ENCODE data around the gene AKR1B15. TPM values are rescaled to one million over a fixed set of nuclear protein-coding genes. Genes with fewer than 3 reads are reported as not detected.
"Not testable (repeated sequence)": the region's sequence is repeated elsewhere in the genome, so short reads cannot be mapped to it uniquely, and the experiment has no call there.

The AKR1B15 gene
- total RNA-seq, 3 donors from 2014 or later = 0.33 to 5.6 (median 3.5) TPM

- Histone ChIP-seq H3K4me3 (no peak overlapping the region), H3K4me1 (no peaks in the 10 kb centered on the region), H3K36me3 (no peaks in the 10 kb centered on the region), H3K9me3 (no peaks in the 10 kb centered on the region), H3K27ac (no peak overlapping the region), H3K27me3 (no peaks in the 10 kb centered on the region)
- no peak for DNase-seq (ENCODE audit: low spot score in 2 of 2)
- intact Hi-C loops (cut with DNase I; ENCODE audit: low total_unique reads) = no loop called here
- TF ChIP-seq POLR2A (IDR thresholded peaks at IDR 0.05) (no peak), POLR2AphosphoS5 (IDR thresholded peaks at IDR 0.05) (no peak), CTCF (IDR thresholded peaks at IDR 0.05) (no peak)
These were observed 8.5 kb downstream of the AKR1B15 start for GRCh38 chr7:134557391-134557790.

GRCh38 chr7:134558370-134558769, 9.5 kb downstream of the AKR1B15 start:
- H3K27me3 ChIP-seq = no peaks in the 10 kb centered on the region
- no peak overlapping the region for H3K27ac ChIP-seq
- H3K4me3 ChIP-seq = no peak overlapping the region
- TF ChIP-seq POLR2AphosphoS5 (IDR thresholded peaks at IDR 0.05) (no peak), CTCF (IDR thresholded peaks at IDR 0.05) (no peak), POLR2A (IDR thresholded peaks at IDR 0.05) (no peak)
- no peaks in the 10 kb centered on the region for H3K36me3 ChIP-seq
- intact Hi-C loops (cut with DNase I; ENCODE audit: low total_unique reads) = no loop called here
- H3K4me1 ChIP-seq = no peaks in the 10 kb centered on the region
- DNase-seq (ENCODE audit: low spot score in 2 of 2) = no peak
- H3K9me3 ChIP-seq = no peaks in the 10 kb centered on the region

GRCh38 chr7:134561616-134562015, 12.7 kb downstream of the AKR1B15 start:
- not testable (repeated sequence) for DNase-seq (ENCODE audit: low spot score in 2 of 2)

GRCh38 chr7:134562136-134562535, 13.2 kb downstream of the AKR1B15 start:
- intact Hi-C loops (cut with DNase I; ENCODE audit: low total_unique reads) = no loop called here
- H3K27ac ChIP-seq = peak overlapping the region; percentile 62 to 68
- no peaks in the 10 kb centered on the region for H3K9me3 ChIP-seq
- no peak overlapping the region for H3K4me3 ChIP-seq
- no peak for TF ChIP-seq CTCF (IDR thresholded peaks at IDR 0.05)
- no peak for TF ChIP-seq POLR2AphosphoS5 (IDR thresholded peaks at IDR 0.05)
- TF ChIP-seq POLR2A (IDR thresholded peaks at IDR 0.05) = no peak
- H3K4me1 ChIP-seq = peaks cover 0 to 4% of the 10 kb centered on the region in 2 donors
- DNase-seq (ENCODE audit: low spot score in 2 of 2) = peak in 1 of 2 donors; percentile 52
- no peaks in the 10 kb centered on the region for H3K27me3 ChIP-seq
- no peaks in the 10 kb centered on the region for H3K36me3 ChIP-seq

More at GRCh38 chr7:134561616-134562015, 12.7 kb downstream of the AKR1B15 start:
- H3K4me1 ChIP-seq; H3K36me3 ChIP-seq; H3K27me3 ChIP-seq; intact Hi-C loops (cut with DNase I; ENCODE audit: low total_unique reads); H3K9me3 ChIP-seq; H3K4me3 ChIP-seq: not testable (repeated sequence)
- H3K27ac ChIP-seq = peak overlapping the region in 1 of 2 donors; percentile 62

- H3K4me1 ChIP-seq; H3K4me3 ChIP-seq; intact Hi-C loops (cut with DNase I; ENCODE audit: low total_unique reads); H3K27me3 ChIP-seq; H3K9me3 ChIP-seq; H3K36me3 ChIP-seq; DNase-seq (ENCODE audit: low spot score in 2 of 2): not testable (repeated sequence)
- H3K27ac ChIP-seq = peak overlapping the region; percentile 62 to 88
These were observed 14.5 kb downstream of the AKR1B15 start for GRCh38 chr7:134563398-134563749.

- Histone ChIP-seq H3K27me3 (no peaks in the 10 kb centered on the region), H3K36me3 (no peaks in the 10 kb centered on the region), H3K27ac (peak overlapping the region; percentile 74 to 88), H3K4me1 (peaks cover 0 to 4% of the 10 kb centered on the region in 2 donors), H3K9me3 (peaks cover 0 to 4% of the 10 kb centered on the region in 2 donors), H3K4me3 (peak overlapping the region in 1 of 3 donors; percentile 41)
- DNase-seq (ENCODE audit: low spot score in 2 of 2) = peak in 1 of 2 donors; percentile 47
- TF ChIP-seq POLR2AphosphoS5 (IDR thresholded peaks at IDR 0.05) (no peak), POLR2A (IDR thresholded peaks at IDR 0.05) (no peak), CTCF (IDR thresholded peaks at IDR 0.05) (no peak)
- intact Hi-C loops (cut with DNase I; ENCODE audit: low total_unique reads) = no loop called here
These were observed 16.8 kb downstream of the AKR1B15 start for GRCh38 chr7:134565643-134566136.
